IMR-90 (cell line): ENCODE results near the gene EBF4. TPM values are rescaled to one million over a fixed set of nuclear protein-coding genes. Genes with fewer than 3 reads are reported as not detected.

Experiments
- ATAC-seq: fragments of 200-7000 bp; cut with Tn5 transposase; 2 replicates; pipeline ENCODE4 v1.9.1; 2020; ENCODE audit warnings: low read depth, mild to moderate bottlenecking, moderate library complexity
- BruUV-seq: library from RNA; stranded (reverse); fragments of 400-500 nt; replicated peaks from 2 replicates; lab custom pipeline; 2021; lab: Mats Ljungman, UMichigan
- CTCF ChIA-PET: fragments of 300-600 bp; formaldehyde crosslinking; extraction: SDS; loops from one replicate; lab custom pipeline; 2021; ENCODE audit warnings: antibody characterized with exemption; lab: Yijun Ruan, JAX
- POLR2A ChIA-PET: fragments of 300-600 bp; sonication (Branson Sonifier 250); formaldehyde crosslinking; loops from one replicate; lab custom pipeline; 2022; ENCODE audit warnings: antibody characterized with exemption; ENCODE audit not compliant: unreplicated experiment; lab: Charles Lee
- DNase-seq: peaks from one replicate; pipeline ENCODE4 v3.0.0; 2013
- H2AFZ ChIP-seq: replicated peaks from 2 replicates; pipeline ENCODE3; 2013; ENCODE audit warnings: low read length, mild to moderate bottlenecking; ENCODE audit not compliant: poor library complexity
- H2AK5ac ChIP-seq: 2 replicates; pipeline ENCODE4 v1.6.1; 2013; ENCODE audit warnings: low read depth, low read length, inconsistent platforms
- H2AK9ac ChIP-seq: replicated peaks from 2 replicates; pipeline ENCODE3; 2013; ENCODE audit warnings: mild to moderate bottlenecking, low read depth, low read length, moderate library complexity; ENCODE audit not compliant: poor library complexity
- H2BK120ac ChIP-seq: 2 replicates; pipeline ENCODE4 v1.6.1; 2013; ENCODE audit warnings: low read depth, low read length, inconsistent platforms
- H2BK15ac ChIP-seq: 3 replicates; pipeline ENCODE4 v1.6.1; 2013; ENCODE audit warnings: low read depth, low read length, inconsistent platforms
- H2BK20ac ChIP-seq: 2 replicates; pipeline ENCODE4 v1.6.1; 2013; ENCODE audit warnings: low read depth, mild to moderate bottlenecking, inconsistent platforms, low read length, moderate library complexity
- H2BK5ac ChIP-seq: 2 replicates; pipeline ENCODE4 v1.6.1; 2013; ENCODE audit warnings: mild to moderate bottlenecking, low read depth, low read length, inconsistent platforms; ENCODE audit not compliant: poor library complexity, severe bottlenecking
- H3K14ac ChIP-seq: replicated peaks from 2 replicates; pipeline ENCODE4 v1.6.1; 2013; ENCODE audit warnings: low read depth, low read length, inconsistent platforms
- H3K18ac ChIP-seq: 2 replicates; pipeline ENCODE4 v1.6.1; 2013; ENCODE audit warnings: low read depth, low read length, control low read depth
- H3K23ac ChIP-seq: 2 replicates; pipeline ENCODE4 v1.6.1; 2013; ENCODE audit warnings: low read depth, low read length, inconsistent platforms
- H3K27ac ChIP-seq: 2 replicates; pipeline ENCODE4 v1.5.1; 2013; ENCODE audit warnings: mild to moderate bottlenecking, control low read depth, low read length; ENCODE audit not compliant: insufficient read depth
- H3K27me3 ChIP-seq: 2 replicates; pipeline ENCODE4 v1.6.1; 2013; ENCODE audit warnings: low read length; ENCODE audit not compliant: control insufficient read depth, insufficient read depth
- H3K36me3 ChIP-seq: 2 replicates; pipeline ENCODE4 v1.6.1; 2013; ENCODE audit warnings: low read length, mixed read lengths; ENCODE audit not compliant: control insufficient read depth, insufficient read depth
- H3K4ac ChIP-seq: 2 replicates; pipeline ENCODE4 v1.6.1; 2013; ENCODE audit warnings: low read depth, low read length, inconsistent platforms
- H3K4me1 ChIP-seq: 2 replicates; pipeline ENCODE4 v1.6.1; 2013; ENCODE audit warnings: low read length, mixed read lengths; ENCODE audit not compliant: control insufficient read depth, insufficient read depth
- H3K4me2 ChIP-seq: 2 replicates; pipeline ENCODE4 v1.6.1; 2013; ENCODE audit warnings: low read depth, mild to moderate bottlenecking, control low read depth, low read length, moderate library complexity
- H3K4me3 ChIP-seq: 2 replicates; pipeline ENCODE4 v1.5.1; 2013; ENCODE audit warnings: low read depth, mild to moderate bottlenecking, control low read depth, low read length, moderate library complexity; ENCODE audit not compliant: insufficient read depth
- H3K56ac ChIP-seq: 2 replicates; pipeline ENCODE4 v1.6.1; 2013; ENCODE audit warnings: low read length, inconsistent platforms; ENCODE audit not compliant: insufficient read depth; ENCODE audit errors: extremely low read depth
- H3K79me1 ChIP-seq, 2 experiments: 2 replicates each; pipeline ENCODE4 v1.6.1; 2013; ENCODE audit warnings: low read length in 2 of 2, inconsistent platforms in 1 of 2, low read depth in 1 of 2
- H3K9ac ChIP-seq: 2 replicates; pipeline ENCODE4 v1.6.1; 2013; ENCODE audit warnings: low read depth, low read length, control low read depth
- H3K9me1 ChIP-seq: 2 replicates; pipeline ENCODE4 v1.6.1; 2013; ENCODE audit warnings: low read length, inconsistent platforms; ENCODE audit not compliant: insufficient read depth
- H3K9me3 ChIP-seq: 2 replicates; pipeline ENCODE4 v1.6.1; 2013; ENCODE audit warnings: low read length; ENCODE audit not compliant: control insufficient read depth, insufficient read depth
- H4K20me1 ChIP-seq: 2 replicates; pipeline ENCODE4 v1.6.1; 2013; ENCODE audit warnings: low read length, inconsistent platforms; ENCODE audit not compliant: insufficient read depth
- H4K5ac ChIP-seq: 2 replicates; pipeline ENCODE4 v1.6.1; 2013; ENCODE audit warnings: mild to moderate bottlenecking, low read depth, low read length, control low read depth
- H4K8ac ChIP-seq, 2 experiments: 2 replicates each; pipeline ENCODE4 v1.6.1; 2013; ENCODE audit warnings: low read depth in 2 of 2, low read length in 2 of 2, control low read depth in 1 of 2, inconsistent platforms in 1 of 2
- H4K91ac ChIP-seq: 2 replicates; pipeline ENCODE4 v1.6.1; 2013; ENCODE audit warnings: low read depth, low read length, inconsistent platforms; ENCODE audit not compliant: insufficient read depth
- BHLHE40 ChIP-seq: fragments of 150-350 bp; IDR thresholded peaks from 2 replicates; pipeline ENCODE4 v1.6.1; 2016; ENCODE audit warnings: mild to moderate bottlenecking, low read depth, low read length
- CEBPB ChIP-seq: IDR thresholded peaks from 2 replicates; pipeline ENCODE4 v1.6.1; 2012; ENCODE audit warnings: low read depth, low read length, improper control_type of control experiment
- CHD1 ChIP-seq: IDR thresholded peaks from 2 replicates; pipeline ENCODE4 v1.6.1; 2012; ENCODE audit warnings: low read depth, low read length, improper control_type of control experiment
- FOS ChIP-seq: fragments of 150-350 bp; IDR thresholded peaks from 2 replicates; pipeline ENCODE4 v1.6.1; 2016; ENCODE audit warnings: low read depth, low read length
- MAFK ChIP-seq: IDR thresholded peaks from 2 replicates; pipeline ENCODE4 v1.6.1; 2012; ENCODE audit warnings: low read depth, low read length, improper control_type of control experiment
- MAZ ChIP-seq: IDR thresholded peaks from 2 replicates; pipeline ENCODE4 v1.6.1; 2012; ENCODE audit warnings: low read depth, mild to moderate bottlenecking, low read length, improper control_type of control experiment, moderate library complexity, borderline replicate concordance
- MXI1 ChIP-seq: IDR thresholded peaks from 2 replicates; pipeline ENCODE4 v1.6.1; 2012; ENCODE audit warnings: low read depth, mild to moderate bottlenecking, low read length, moderate library complexity, borderline replicate concordance
- NFE2L2 ChIP-seq: fragments of 150-350 bp; IDR thresholded peaks from 2 replicates; pipeline ENCODE4 v1.6.1; 2016; ENCODE audit warnings: low read depth, mild to moderate bottlenecking, low read length
- POLR2A ChIP-seq: IDR thresholded peaks from 2 replicates; pipeline ENCODE4 v1.6.1; 2012; ENCODE audit warnings: mild to moderate bottlenecking, low read depth, low read length
- RAD21 ChIP-seq: IDR thresholded peaks from 2 replicates; pipeline ENCODE4 v1.6.1; 2012; ENCODE audit warnings: low read length, improper control_type of control experiment
- RCOR1 ChIP-seq: IDR thresholded peaks from 2 replicates; pipeline ENCODE4 v1.6.1; 2012; ENCODE audit warnings: mild to moderate bottlenecking, low read length, improper control_type of control experiment; ENCODE audit not compliant: insufficient replicate concordance
- RFX5 ChIP-seq: IDR thresholded peaks from 2 replicates; pipeline ENCODE4 v1.8.0; 2012; ENCODE audit warnings: low read depth, mild to moderate bottlenecking, low read length, moderate library complexity
- SMC3 ChIP-seq: fragments of 150-350 bp; IDR thresholded peaks from 2 replicates; pipeline ENCODE4 v1.6.1; 2016; ENCODE audit warnings: low read depth, mild to moderate bottlenecking, antibody characterized with exemption, low read length, moderate library complexity
- WGBS, 2 experiments: methylation state at CpG; one replicate each; pipeline versions ENCODE4 v1.1.5 to v1.1.7; 2013; ENCODE audit warnings: missing lambda C conversion rate in 2 of 2; ENCODE audit not compliant: insufficient read length in 1 of 2; ENCODE audit errors: extremely low coverage in 2 of 2; 5-methylcytosine and 5-hydroxymethylcytosine counted together
- dilution Hi-C: fragments of 300-500 bp; cut with HindIII; formaldehyde crosslinking; loops from one replicate; pipeline ENCODE4 v1.14.3; 2018; ENCODE audit warnings: low sequenced_read_pairs; ENCODE audit not compliant: unreplicated experiment
- in situ Hi-C: fragments of 300-500 bp; cut with MboI; formaldehyde crosslinking; loops from 3 replicates; pipeline ENCODE4 v1.14.3; 2019; ENCODE audit warnings: low sequenced_read_pairs, inconsistent platforms, mixed read lengths
- intact Hi-C: fragments of 100-400 bp; cut with micrococcal nuclease; formaldehyde crosslinking; loops from 2 replicates; pipeline ENCODE4 v1.10.0; 2022
- polyA plus RNA-seq, 3 experiments: library from polyadenylated mRNA; depleted of rRNA; stranded (reverse); fragments of >200 nt; gene quantifications; 2 replicates each; pipeline ENCODE4 v1.2.3, GENCODE V29; 2012; ENCODE audit warnings: low replicate concordance in 1 of 3
- total RNA-seq: library from RNA; depleted of rRNA; stranded (reverse); fragments of >200 nt; gene quantifications from 2 replicates; pipeline ENCODE4 v1.2.3, GENCODE V29; 2012
- TF ChIP-seq, protein P1 (sequence below): conservative IDR thresholded peaks from 2 replicates; pipeline ENCODE4 v1.5.1; 2012; ENCODE audit warnings: mild to moderate bottlenecking, low read depth, low read length, improper control_type of control experiment
- TF ChIP-seq, protein P2 (sequence below): fragments of 150-350 bp; IDR thresholded peaks from 2 replicates; pipeline ENCODE4 v1.6.1; 2017; ENCODE audit warnings: mild to moderate bottlenecking, antibody characterized with exemption, low read length, low read depth
- TF ChIP-seq, protein P3 (sequence below): fragments of 150-350 bp; IDR thresholded peaks from 2 replicates; pipeline ENCODE4 v1.6.1; 2016; ENCODE audit warnings: low read depth, mild to moderate bottlenecking, low read length, moderate library complexity, borderline replicate concordance

The EBF4 gene
- total and polyA plus RNA-seq, 2 of the 4 experiments (the other 2 are of a cell fraction): 0.18 to 1.1 TPM

DNA sequence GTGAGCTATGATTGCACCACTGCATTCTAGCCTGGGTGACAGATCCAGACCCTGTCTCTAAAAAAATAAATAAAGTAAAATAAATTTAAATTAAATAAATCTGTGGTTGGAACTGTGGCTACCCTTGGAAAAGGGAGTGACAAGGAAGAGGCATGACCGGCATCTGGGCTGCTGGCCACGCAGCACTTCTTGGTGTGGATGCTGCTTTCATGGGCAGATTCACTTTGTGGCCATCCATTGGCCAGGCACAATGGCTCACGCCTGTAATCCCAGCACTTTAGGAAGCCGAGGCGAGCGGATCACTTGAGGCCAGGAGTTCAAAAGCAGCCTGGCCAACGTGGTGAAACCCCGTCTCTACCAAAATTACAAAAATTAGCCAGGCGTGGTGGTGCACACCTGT lies 16.1 kb downstream of the EBF4 start:
- Histone ChIP-seq H3K23ac (no peak overlapping the region), H3K27me3 (peaks cover 30% of the 10 kb centered on the region), H4K91ac (no peak overlapping the region), H2AFZ (no peak overlapping the region), H2BK120ac (no peak overlapping the region), H4K5ac (no peak overlapping the region), H2BK15ac (no peak overlapping the region), H3K56ac (no peak overlapping the region), H4K8ac (no peak overlapping the region), H2AK9ac (no peak overlapping the region), H3K36me3 (no peaks in the 10 kb centered on the region), H4K20me1 (no peaks in the 10 kb centered on the region), H2AK5ac (no peak overlapping the region), H3K4me1 (no peaks in the 10 kb centered on the region), H3K4me2 (no peak overlapping the region), H3K4ac (no peak overlapping the region), H3K4me3 (no peak overlapping the region), H3K27ac (no peak overlapping the region), H3K18ac (no peak overlapping the region), H3K9me3 (no peaks in the 10 kb centered on the region), H3K9me1 (no peaks in the 10 kb centered on the region), H2BK5ac (no peak overlapping the region), H3K79me1 (no peaks in the 10 kb centered on the region), H2BK20ac (no peak overlapping the region), H3K9ac (no peak overlapping the region), H3K14ac (no peak overlapping the region)
- BruUV-seq: no TSS peak
- 94% methylated on average over 2 of the region's 9 CpGs; no CpG with 5 or more reads in 1 of the 2 experiments for WGBS, 2 experiments
- intact Hi-C loops (no loop called here), dilution Hi-C loops (no loop called here), in situ Hi-C loops (no loop called here)
- no peak for DNase-seq
- TF ChIP-seq FOS (no peak), MAFK (no peak), RFX5 (no peak), NFE2L2 (no peak), CHD1 (no peak), BHLHE40 (no peak), POLR2A (no peak), RCOR1 (no peak), CEBPB (no peak), RAD21 (no peak), MXI1 (no peak), MAZ (no peak), SMC3 (no peak)
- TF ChIP-seq, protein P1, sequence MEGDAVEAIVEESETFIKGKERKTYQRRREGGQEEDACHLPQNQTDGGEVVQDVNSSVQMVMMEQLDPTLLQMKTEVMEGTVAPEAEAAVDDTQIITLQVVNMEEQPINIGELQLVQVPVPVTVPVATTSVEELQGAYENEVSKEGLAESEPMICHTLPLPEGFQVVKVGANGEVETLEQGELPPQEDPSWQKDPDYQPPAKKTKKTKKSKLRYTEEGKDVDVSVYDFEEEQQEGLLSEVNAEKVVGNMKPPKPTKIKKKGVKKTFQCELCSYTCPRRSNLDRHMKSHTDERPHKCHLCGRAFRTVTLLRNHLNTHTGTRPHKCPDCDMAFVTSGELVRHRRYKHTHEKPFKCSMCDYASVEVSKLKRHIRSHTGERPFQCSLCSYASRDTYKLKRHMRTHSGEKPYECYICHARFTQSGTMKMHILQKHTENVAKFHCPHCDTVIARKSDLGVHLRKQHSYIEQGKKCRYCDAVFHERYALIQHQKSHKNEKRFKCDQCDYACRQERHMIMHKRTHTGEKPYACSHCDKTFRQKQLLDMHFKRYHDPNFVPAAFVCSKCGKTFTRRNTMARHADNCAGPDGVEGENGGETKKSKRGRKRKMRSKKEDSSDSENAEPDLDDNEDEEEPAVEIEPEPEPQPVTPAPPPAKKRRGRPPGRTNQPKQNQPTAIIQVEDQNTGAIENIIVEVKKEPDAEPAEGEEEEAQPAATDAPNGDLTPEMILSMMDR: no peak
- TF ChIP-seq, protein P2, sequence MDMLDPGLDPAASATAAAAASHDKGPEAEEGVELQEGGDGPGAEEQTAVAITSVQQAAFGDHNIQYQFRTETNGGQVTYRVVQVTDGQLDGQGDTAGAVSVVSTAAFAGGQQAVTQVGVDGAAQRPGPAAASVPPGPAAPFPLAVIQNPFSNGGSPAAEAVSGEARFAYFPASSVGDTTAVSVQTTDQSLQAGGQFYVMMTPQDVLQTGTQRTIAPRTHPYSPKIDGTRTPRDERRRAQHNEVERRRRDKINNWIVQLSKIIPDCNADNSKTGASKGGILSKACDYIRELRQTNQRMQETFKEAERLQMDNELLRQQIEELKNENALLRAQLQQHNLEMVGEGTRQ: no peak
- TF ChIP-seq, protein P3, sequence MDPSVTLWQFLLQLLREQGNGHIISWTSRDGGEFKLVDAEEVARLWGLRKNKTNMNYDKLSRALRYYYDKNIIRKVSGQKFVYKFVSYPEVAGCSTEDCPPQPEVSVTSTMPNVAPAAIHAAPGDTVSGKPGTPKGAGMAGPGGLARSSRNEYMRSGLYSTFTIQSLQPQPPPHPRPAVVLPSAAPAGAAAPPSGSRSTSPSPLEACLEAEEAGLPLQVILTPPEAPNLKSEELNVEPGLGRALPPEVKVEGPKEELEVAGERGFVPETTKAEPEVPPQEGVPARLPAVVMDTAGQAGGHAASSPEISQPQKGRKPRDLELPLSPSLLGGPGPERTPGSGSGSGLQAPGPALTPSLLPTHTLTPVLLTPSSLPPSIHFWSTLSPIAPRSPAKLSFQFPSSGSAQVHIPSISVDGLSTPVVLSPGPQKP: no peak
- ChIA-PET POLR2A (no interaction called here), CTCF (no interaction called here)
- no peak for ATAC-seq
